A549 (cell line): ENCODE data around the gene CIITA. TPM values are rescaled to one million over a fixed set of nuclear protein-coding genes. Genes with fewer than 3 reads are reported as not detected.

Source experiments
- ATAC-seq, 2 experiments: fragments of 200-7000 bp in 1 of 2; fragments of >200 bp in 1 of 2; cut with Nextera tagmentation in 1 of 2; cut with Tn5 transposase in 1 of 2; 3 replicates each; pipeline versions ENCODE4 v1.8.0 to v1.9.1; 2018 to 2020; ENCODE audit warnings: mild to moderate bottlenecking in 1 of 2, moderate library complexity in 1 of 2
- CTCF ChIA-PET: fragments of 300-600 bp; sonication (Branson Sonifier 250); formaldehyde crosslinking; extraction: SDS; loops from one replicate; lab custom pipeline; 2021; ENCODE audit warnings: antibody characterized with exemption, inconsistent platforms; lab: Yijun Ruan, JAX
- POLR2A ChIA-PET: fragments of 350-600 bp; formaldehyde crosslinking; extraction: SDS; loops from one replicate; lab custom pipeline; 2021; ENCODE audit warnings: antibody characterized with exemption, inconsistent platforms; lab: Yijun Ruan, JAX
- DNase-seq, 2 experiments: peaks; one replicate each; pipeline versions ENCODE4 v3.0.0 to v3.0.0-alpha.2; 2011 to 2016; ENCODE audit warnings: low read depth in 1 of 2, low spot score in 1 of 2
- FAIRE-seq: peaks from 2 replicates; lab custom pipeline; 2011; peaks lifted over from hg19 to GRCh38; lab: Jason Lieb, UNC
- H3K27ac ChIP-seq, 2 experiments: fragments of >200 bp; sonication (Bioruptor Twin); formaldehyde crosslinking; 3 replicates each; pipeline ENCODE4 v1.5.1; 2016 to 2017
- H3K4me1 ChIP-seq: fragments of >200 bp; sonication (Bioruptor Twin); formaldehyde crosslinking; 3 replicates; pipeline ENCODE4 v1.6.1; 2016
- H3K4me2 ChIP-seq: fragments of >200 bp; sonication (Bioruptor Twin); formaldehyde crosslinking; 3 replicates; pipeline ENCODE4 v1.6.1; 2016
- H3K4me3 ChIP-seq: fragments of >200 bp; sonication (Bioruptor Twin); formaldehyde crosslinking; 3 replicates; pipeline ENCODE4 v1.5.1; 2016
- H3K9me3 ChIP-seq: fragments of >200 bp; sonication (Bioruptor Twin); formaldehyde crosslinking; 3 replicates; pipeline ENCODE4 v1.6.1; 2016
- BHLHE40 ChIP-seq: IDR thresholded peaks from 2 replicates; pipeline ENCODE4 v1.6.1; 2012; ENCODE audit warnings: low read depth, low read length, inconsistent platforms
- CHD2 ChIP-seq: fragments of 150-350 bp; IDR thresholded peaks from 2 replicates; pipeline ENCODE4 v1.6.1; 2014; ENCODE audit warnings: low read length; ENCODE audit not compliant: partially characterized antibody
- CHD4 ChIP-seq: fragments of 200-600 bp; sonication (generic); IDR thresholded peaks from 2 replicates; pipeline ENCODE4 v1.6.1; 2016; ENCODE audit warnings: antibody characterized with exemption, mild to moderate bottlenecking, borderline replicate concordance
- E2F6 ChIP-seq: IDR thresholded peaks from 2 replicates; pipeline ENCODE4 v1.6.1; 2012; ENCODE audit warnings: low read depth, borderline replicate concordance
- EHF ChIP-seq: fragments of 250-450 bp; sonication (Bioruptor Pico); IDR thresholded peaks from 2 replicates; pipeline ENCODE4 v1.5.0; 2020; ENCODE audit warnings: mild to moderate bottlenecking
- ELK1 ChIP-seq: fragments of 150-350 bp; IDR thresholded peaks from 2 replicates; pipeline ENCODE4 v1.6.1; 2014; ENCODE audit warnings: low read depth, mild to moderate bottlenecking, low read length
- EP300 ChIP-seq, 2 experiments: fragments of >200 bp; sonication (Bioruptor Twin); formaldehyde crosslinking; IDR thresholded peaks; 2 replicates in 1 of 2; 3 replicates in 1 of 2; pipeline ENCODE4 v1.6.1; 2016 to 2017
- ESRRA ChIP-seq: fragments of 150-350 bp; IDR thresholded peaks from 2 replicates; pipeline ENCODE4 v1.6.1; 2014; ENCODE audit warnings: mild to moderate bottlenecking, low read length, borderline replicate concordance
- HDAC2 ChIP-seq: fragments of 200-600 bp; sonication (generic); IDR thresholded peaks from 2 replicates; pipeline ENCODE4 v1.6.1; 2016
- HMGXB4 ChIP-seq: fragments of 250-450 bp; sonication (Bioruptor Pico); IDR thresholded peaks from 2 replicates; pipeline ENCODE4 v1.5.0; 2021; ENCODE audit warnings: mild to moderate bottlenecking, moderate library complexity, borderline replicate concordance
- HOXA7 ChIP-seq: fragments of 250-450 bp; sonication (Bioruptor Pico); IDR thresholded peaks from 2 replicates; pipeline ENCODE4 v1.5.0; 2020; ENCODE audit warnings: mild to moderate bottlenecking, moderate library complexity
- JUN ChIP-seq, 2 experiments: fragments of >200 bp; sonication (Bioruptor Twin); formaldehyde crosslinking; IDR thresholded peaks; 2 replicates in 1 of 2; 3 replicates in 1 of 2; pipeline ENCODE4 v1.6.1; 2016 to 2017
- JUNB ChIP-seq: fragments of >200 bp; sonication (Bioruptor Twin); formaldehyde crosslinking; IDR thresholded peaks from 2 replicates; pipeline ENCODE4 v1.6.1; 2016
- KDM1A ChIP-seq: fragments of 200-600 bp; sonication (generic); IDR thresholded peaks from 2 replicates; pipeline ENCODE4 v1.6.1; 2016; ENCODE audit warnings: low read depth, mild to moderate bottlenecking
- KDM5A ChIP-seq: fragments of 200-600 bp; sonication (generic); IDR thresholded peaks from 2 replicates; pipeline ENCODE4 v1.6.1; 2016; ENCODE audit warnings: antibody characterized with exemption, mild to moderate bottlenecking
- NFE2L2 ChIP-seq: fragments of 150-350 bp; conservative IDR thresholded peaks from 2 replicates; pipeline ENCODE4 v1.6.1; 2014; ENCODE audit warnings: low read length
- PBX3 ChIP-seq: IDR thresholded peaks from 2 replicates; pipeline ENCODE4 v1.6.1; 2012
- PHF8 ChIP-seq: fragments of 200-600 bp; sonication (generic); IDR thresholded peaks from 2 replicates; pipeline ENCODE4 v1.6.1; 2016; ENCODE audit warnings: low read depth, mild to moderate bottlenecking, antibody characterized with exemption, moderate library complexity, borderline replicate concordance
- POLR2AphosphoS2 ChIP-seq: conservative IDR thresholded peaks from 2 replicates; pipeline ENCODE4 v1.6.1; 2012; ENCODE audit warnings: low read length, improper control_type of control experiment, inconsistent platforms
- RARB ChIP-seq: fragments of 250-450 bp; sonication (Bioruptor Pico); IDR thresholded peaks from 2 replicates; pipeline ENCODE4 v1.8.0; 2021; ENCODE audit warnings: mild to moderate bottlenecking, moderate library complexity
- SREBF2 ChIP-seq: fragments of 450-650 bp; IDR thresholded peaks from 2 replicates; pipeline ENCODE4 v1.6.1; 2014; ENCODE audit warnings: mild to moderate bottlenecking, moderate library complexity
- TP53 ChIP-seq: fragments of 250-450 bp; sonication (Bioruptor Pico); IDR thresholded peaks from 2 replicates; pipeline ENCODE4 v1.5.0; 2021; ENCODE audit warnings: mild to moderate bottlenecking, moderate library complexity
- ZSCAN20 ChIP-seq: fragments of 250-450 bp; sonication (Bioruptor Pico); IDR thresholded peaks from 2 replicates; pipeline ENCODE4 v1.8.0; 2022; ENCODE audit warnings: mild to moderate bottlenecking, moderate library complexity
- WGBS: methylation state at CpG from one replicate; pipeline ENCODE4 v1.1.6; 2017; ENCODE audit errors: missing lambda C conversion rate; 5-methylcytosine and 5-hydroxymethylcytosine counted together
- polyA plus RNA-seq, 4 experiments: library from polyadenylated mRNA; depleted of rRNA in 3 of 4; stranded (reverse); fragments of >200 nt; fragmentation: RNase III in 1 of 4; extraction: RNeasy Plus Mini Kit Qiagen cat#74134 plus additional on column Dnase treatment in 1 of 4; gene quantifications; 2 replicates in 3 of 4; 3 replicates in 1 of 4; pipeline ENCODE4 v1.2.3, GENCODE V29; 2011 to 2017

Gene CIITA
- polyA plus RNA-seq, 2 of the 4 experiments (the other 2 are of a cell fraction) = 0.06 TPM; not detected in 1

GRCh38 chr16:10938321-10938720 is 61.3 kb downstream of the CIITA start:
- CTCF ChIA-PET = interaction anchor here (1.2 to 3.7 kb wide), 3 partner anchors 8 to 20 kb away, joined by 3 to 11 read pairs (median 11); no protein-coding TSS in a partner anchor

GRCh38 chr16:10938796-10939648 is 62.0 kb downstream of the CIITA start:
- DNase-seq = no peak
- ChIA-PET CTCF (interaction anchor here (0.6 to 3.7 kb wide), 3 partner anchors 20 to 317 kb away, joined by 3 to 11 read pairs (median 3); partner anchors contain the start of gene SOCS1), POLR2A (no interaction called here)
- H3K9me3 ChIP-seq = no peaks in the 10 kb centered on the region
- no peak overlapping the region for H3K27ac ChIP-seq
- FAIRE-seq = no peak
- no peak overlapping the region for H3K4me3 ChIP-seq
- peaks cover 19% of the 10 kb centered on the region for H3K4me1 ChIP-seq
- 91% methylated on average over 7 of the region's 7 CpGs for WGBS
- ATAC-seq = no peak
- TF ChIP-seq NFE2L2 (no peak), JUN (IDR thresholded peaks at IDR 0.05) (no peak), ZSCAN20 (CRISPR knock-in tag) (no peak), RARB (CRISPR knock-in tag) (no peak), KDM1A (no peak), HOXA7 (no peak), POLR2AphosphoS2 (no peak), KDM5A (no peak), SREBF2 (no peak), BHLHE40 (no peak), ESRRA (no peak), ELK1 (no peak), CHD2 (no peak)
- H3K4me2 ChIP-seq = peak overlapping the region; percentile 11; the same call in 1 of the 3 replicates

More at GRCh38 chr16:10938321-10938720, 61.3 kb downstream of the CIITA start:
- no peaks in the 10 kb centered on the region for H3K9me3 ChIP-seq
- ATAC-seq = no peak
- H3K27ac ChIP-seq = no peak overlapping the region
- H3K4me1 ChIP-seq = peaks cover 14% of the 10 kb centered on the region
- H3K4me2 ChIP-seq = no peak overlapping the region
- WGBS = 82% methylated on average over 7 of the region's 7 CpGs
- DNase-seq = no peak
- no peak for FAIRE-seq
- TF ChIP-seq JUNB (no peak), EHF (CRISPR knock-in tag) (no peak), HMGXB4 (CRISPR knock-in tag) (no peak), CHD4 (no peak), PHF8 (no peak), E2F6 (no peak), ZSCAN20 (CRISPR knock-in tag) (no peak), ELK1 (no peak), HOXA7 (no peak), EP300 (IDR thresholded peaks at IDR 0.05) (no peak), PBX3 (no peak), HDAC2 (no peak), TP53 (CRISPR knock-in tag) (no peak)
- H3K4me3 ChIP-seq = no peak overlapping the region
- POLR2A ChIA-PET = no interaction called here
